H9 (cell line): Measurements from ENCODE around the gene TTLL1. TPM values are rescaled to one million over a fixed set of nuclear protein-coding genes. Genes with fewer than 3 reads are reported as not detected.

ENCODE experiments used
- DNase-seq: peaks from one replicate; pipeline ENCODE4 v3.0.0-alpha.2; 2017
- H2AFZ ChIP-seq: one replicate; pipeline ENCODE4 v1.6.1; 2013; ENCODE audit warnings: mild to moderate bottlenecking, low read length, control low read depth, moderate library complexity
- H2AK5ac ChIP-seq: 2 replicates; pipeline ENCODE4 v1.6.1; 2013; ENCODE audit warnings: low read length, control low read depth, mixed read lengths; ENCODE audit not compliant: insufficient read length
- H2BK120ac ChIP-seq: one replicate; pipeline ENCODE4 v1.6.1; 2013; ENCODE audit warnings: low read depth, mild to moderate bottlenecking, low read length, control low read depth, inconsistent platforms; ENCODE audit not compliant: poor library complexity, severe bottlenecking
- H2BK12ac ChIP-seq: 2 replicates; pipeline ENCODE4 v1.6.1; 2013; ENCODE audit warnings: low read length, control low read depth, mixed read lengths, low read depth; ENCODE audit not compliant: insufficient read length
- H2BK15ac ChIP-seq: 2 replicates; pipeline ENCODE4 v1.6.1; 2013; ENCODE audit warnings: low read depth, low read length, control low read depth
- H2BK20ac ChIP-seq: one replicate; pipeline ENCODE4 v1.6.1; 2013; ENCODE audit warnings: low read depth, mild to moderate bottlenecking, low read length, control low read depth, inconsistent platforms; ENCODE audit not compliant: poor library complexity, severe bottlenecking
- H2BK5ac ChIP-seq: 2 replicates; pipeline ENCODE4 v1.6.1; 2013; ENCODE audit warnings: low read length, control low read depth, mixed read lengths; ENCODE audit not compliant: insufficient read length
- H3K14ac ChIP-seq: 2 replicates; pipeline ENCODE4 v1.6.1; 2013; ENCODE audit warnings: low read length, control low read depth; ENCODE audit not compliant: insufficient read depth
- H3K18ac ChIP-seq: 2 replicates; pipeline ENCODE4 v1.6.1; 2013; ENCODE audit warnings: low read depth, mild to moderate bottlenecking, mixed read lengths, low read length, control low read depth; ENCODE audit not compliant: insufficient read length
- H3K23ac ChIP-seq: 2 replicates; pipeline ENCODE4 v1.6.1; 2013; ENCODE audit warnings: low read length, control low read depth, mixed read lengths, low read depth; ENCODE audit not compliant: insufficient read length
- H3K23me2 ChIP-seq: 2 replicates; pipeline ENCODE4 v1.6.1; 2013; ENCODE audit warnings: low read depth, mild to moderate bottlenecking, mixed read lengths, low read length, control low read depth; ENCODE audit not compliant: insufficient read length, poor library complexity, severe bottlenecking
- H3K27ac ChIP-seq: 2 replicates; pipeline ENCODE4 v1.5.1; 2013; ENCODE audit warnings: low read length, control low read depth, mixed read lengths, low read depth; ENCODE audit not compliant: insufficient read length
- H3K27me3 ChIP-seq: 2 replicates; pipeline ENCODE4 v1.6.1; 2013; ENCODE audit warnings: low read length, control low read depth, inconsistent platforms; ENCODE audit not compliant: insufficient read depth
- H3K4ac ChIP-seq: 2 replicates; pipeline ENCODE4 v1.6.1; 2013; ENCODE audit warnings: low read depth, mild to moderate bottlenecking, control low read depth, inconsistent platforms, low read length, moderate library complexity
- H3K4me1 ChIP-seq: 2 replicates; pipeline ENCODE4 v1.6.1; 2013; ENCODE audit warnings: low read length, control low read depth, inconsistent platforms; ENCODE audit not compliant: insufficient read depth
- H3K4me2 ChIP-seq: 2 replicates; pipeline ENCODE4 v1.6.1; 2013; ENCODE audit warnings: low read length, control low read depth, mixed read lengths; ENCODE audit not compliant: insufficient read length, insufficient read depth
- H3K56ac ChIP-seq: 2 replicates; pipeline ENCODE4 v1.6.1; 2013; ENCODE audit warnings: low read depth, mild to moderate bottlenecking, mixed read lengths, low read length, control low read depth; ENCODE audit not compliant: insufficient read length
- H3K79me1 ChIP-seq: 2 replicates; pipeline ENCODE4 v1.6.1; 2013; ENCODE audit warnings: low read depth, mild to moderate bottlenecking, moderate library complexity, low read length, control low read depth, inconsistent platforms; ENCODE audit not compliant: insufficient read depth, poor library complexity, severe bottlenecking
- H3K79me2 ChIP-seq: 2 replicates; pipeline ENCODE4 v1.6.1; 2013; ENCODE audit warnings: low read length, control low read depth, inconsistent platforms; ENCODE audit not compliant: insufficient read depth
- H3K9ac ChIP-seq: 2 replicates; pipeline ENCODE4 v1.6.1; 2013; ENCODE audit warnings: low read length, control low read depth, mixed read lengths; ENCODE audit not compliant: insufficient read length; ENCODE audit errors: extremely low read depth
- H3K9me3 ChIP-seq: one replicate; pipeline ENCODE4 v1.6.1; 2013; ENCODE audit warnings: low read depth, low read length, inconsistent platforms; ENCODE audit not compliant: control insufficient read depth
- H3T11ph ChIP-seq: one replicate; pipeline ENCODE4 v1.6.1; 2013; ENCODE audit warnings: mild to moderate bottlenecking, low read length, control low read depth, inconsistent platforms
- H4K20me1 ChIP-seq: one replicate; pipeline ENCODE4 v1.6.1; 2013; ENCODE audit not compliant: control insufficient read depth, insufficient read length, insufficient read depth
- H4K5ac ChIP-seq: 2 replicates; pipeline ENCODE4 v1.6.1; 2013; ENCODE audit warnings: low read depth, mild to moderate bottlenecking, mixed read lengths, low read length, control low read depth; ENCODE audit not compliant: insufficient read length
- H4K8ac ChIP-seq: replicated peaks from 2 replicates; pipeline ENCODE4 v1.6.1; 2013; ENCODE audit warnings: low read length, control low read depth, mixed read lengths, low read depth; ENCODE audit not compliant: insufficient read length
- H4K91ac ChIP-seq: 2 replicates; pipeline ENCODE4 v1.6.1; 2013; ENCODE audit warnings: low read depth, mild to moderate bottlenecking, moderate library complexity, mixed read lengths, low read length, control low read depth; ENCODE audit not compliant: insufficient read length
- H3K27ac Mint-ChIP-seq, 3 experiments: 2 replicates in 2 of 3; 3 replicates in 1 of 3; pipeline ENCODE4 v1.8.0; 2020 to 2021; ENCODE audit warnings: mixed read lengths in 3 of 3, mild to moderate bottlenecking in 1 of 3, moderate library complexity in 1 of 3
- H3K27me3 Mint-ChIP-seq: 2 replicates; pipeline ENCODE4 v1.8.0; 2021; ENCODE audit warnings: low read depth, mild to moderate bottlenecking, moderate library complexity, mixed read lengths
- H3K36me3 Mint-ChIP-seq, 3 experiments: 2 replicates in 2 of 3; 3 replicates in 1 of 3; pipeline ENCODE4 v1.8.0; 2020 to 2021; ENCODE audit warnings: low read depth in 3 of 3, mixed read lengths in 3 of 3; ENCODE audit not compliant: insufficient read depth in 1 of 3
- H3K4me1 Mint-ChIP-seq, 2 experiments: 2 replicates each; pipeline ENCODE4 v1.8.0; 2020; ENCODE audit warnings: mixed read lengths in 2 of 2
- H3K4me3 Mint-ChIP-seq, 2 experiments: 2 replicates in 1 of 2; 3 replicates in 1 of 2; pipeline ENCODE4 v1.8.0; 2020 to 2021; ENCODE audit warnings: mild to moderate bottlenecking in 2 of 2, mixed read lengths in 2 of 2, moderate library complexity in 1 of 2
- H3K9me3 Mint-ChIP-seq, 2 experiments: 2 replicates in 1 of 2; 3 replicates in 1 of 2; pipeline ENCODE4 v1.8.0; 2020; ENCODE audit warnings: mild to moderate bottlenecking in 2 of 2, mixed read lengths in 2 of 2, moderate library complexity in 1 of 2
- WGBS: extraction: QIAGEN DNeasy Blood & Tissue Kit; methylation state at CpG from one replicate; pipeline ENCODE4 v1.1.7; 2013; ENCODE audit warnings: missing lambda C conversion rate, low lambda C conversion rate, mixed read lengths; ENCODE audit not compliant: insufficient read length; ENCODE audit errors: extremely low coverage; 5-methylcytosine and 5-hydroxymethylcytosine counted together
- total RNA-seq: library from RNA; stranded (reverse); gene quantifications from 2 replicates; pipeline ENCODE4 v1.2.1, GENCODE V29; 2021
- TF ChIP-seq, protein P1 (sequence below): fragments of 200-600 bp; sonication (generic); conservative IDR thresholded peaks from 3 replicates; pipeline ENCODE4 v1.8.0; 2021; ENCODE audit warnings: antibody characterized with exemption, mild to moderate bottlenecking

TTLL1 gene
- total RNA-seq, 1 experiment from 2014 or later = 4.1 TPM

GRCh38 chr22:43094551-43094950 is 5.4 kb upstream of the TTLL1 start:
- no peak overlapping the region for H2AK5ac ChIP-seq
- WGBS = no CpG with 5 or more reads among the region's 4 CpGs
- no peaks in the 10 kb centered on the region for H3K27me3 ChIP-seq
- no peaks in the 10 kb centered on the region for H3K79me2 ChIP-seq
- no peak overlapping the region for H3T11ph ChIP-seq
- no peak overlapping the region for H4K8ac ChIP-seq
- H2AFZ ChIP-seq = no peak overlapping the region
- no peak overlapping the region for H3K4me3 Mint-ChIP-seq
- peaks cover 2% of the 10 kb centered on the region; the same call in 1 of the 2 replicates for H3K27me3 Mint-ChIP-seq
- H4K5ac ChIP-seq = no peak overlapping the region
- no peak overlapping the region for H2BK15ac ChIP-seq
- no peak overlapping the region for H3K56ac ChIP-seq
- no peak overlapping the region for H3K23ac ChIP-seq
- H2BK120ac ChIP-seq = no peak overlapping the region
- no peaks in the 10 kb centered on the region for H4K20me1 ChIP-seq
- H3K4me1 ChIP-seq = no peaks in the 10 kb centered on the region
- H3K27ac Mint-ChIP-seq = no peak overlapping the region
- no peak overlapping the region for H2BK20ac ChIP-seq
- no peaks in the 10 kb centered on the region for H3K79me1 ChIP-seq
- H2BK12ac ChIP-seq = no peak overlapping the region
- peaks cover 2 to 21% of the 10 kb centered on the region in 2 experiments; a peak in 3 of 4 replicates for H3K4me1 Mint-ChIP-seq
- peaks cover 5 to 13% (median 7%) of the 10 kb centered on the region in 3 experiments for H3K36me3 Mint-ChIP-seq
- no peaks in the 10 kb centered on the region for H3K23me2 ChIP-seq
- no peak overlapping the region for H3K27ac ChIP-seq
- no peak overlapping the region for H3K18ac ChIP-seq
- no peak overlapping the region for H3K4ac ChIP-seq
- no peak overlapping the region for H3K4me2 ChIP-seq
- no peak overlapping the region for H3K9ac ChIP-seq
- H3K14ac ChIP-seq = no peak overlapping the region
- TF ChIP-seq, protein P1, sequence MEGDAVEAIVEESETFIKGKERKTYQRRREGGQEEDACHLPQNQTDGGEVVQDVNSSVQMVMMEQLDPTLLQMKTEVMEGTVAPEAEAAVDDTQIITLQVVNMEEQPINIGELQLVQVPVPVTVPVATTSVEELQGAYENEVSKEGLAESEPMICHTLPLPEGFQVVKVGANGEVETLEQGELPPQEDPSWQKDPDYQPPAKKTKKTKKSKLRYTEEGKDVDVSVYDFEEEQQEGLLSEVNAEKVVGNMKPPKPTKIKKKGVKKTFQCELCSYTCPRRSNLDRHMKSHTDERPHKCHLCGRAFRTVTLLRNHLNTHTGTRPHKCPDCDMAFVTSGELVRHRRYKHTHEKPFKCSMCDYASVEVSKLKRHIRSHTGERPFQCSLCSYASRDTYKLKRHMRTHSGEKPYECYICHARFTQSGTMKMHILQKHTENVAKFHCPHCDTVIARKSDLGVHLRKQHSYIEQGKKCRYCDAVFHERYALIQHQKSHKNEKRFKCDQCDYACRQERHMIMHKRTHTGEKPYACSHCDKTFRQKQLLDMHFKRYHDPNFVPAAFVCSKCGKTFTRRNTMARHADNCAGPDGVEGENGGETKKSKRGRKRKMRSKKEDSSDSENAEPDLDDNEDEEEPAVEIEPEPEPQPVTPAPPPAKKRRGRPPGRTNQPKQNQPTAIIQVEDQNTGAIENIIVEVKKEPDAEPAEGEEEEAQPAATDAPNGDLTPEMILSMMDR = no peak
- no peak overlapping the region for H4K91ac ChIP-seq
- H2BK5ac ChIP-seq = no peak overlapping the region
- peaks cover 13 to 18% of the 10 kb centered on the region in 2 experiments for H3K9me3 Mint-ChIP-seq
- no peaks in the 10 kb centered on the region for H3K9me3 ChIP-seq
- DNase-seq = no peak
